ENCODE data around the gene PRRG2.

PRRG2 gene

DNA sequence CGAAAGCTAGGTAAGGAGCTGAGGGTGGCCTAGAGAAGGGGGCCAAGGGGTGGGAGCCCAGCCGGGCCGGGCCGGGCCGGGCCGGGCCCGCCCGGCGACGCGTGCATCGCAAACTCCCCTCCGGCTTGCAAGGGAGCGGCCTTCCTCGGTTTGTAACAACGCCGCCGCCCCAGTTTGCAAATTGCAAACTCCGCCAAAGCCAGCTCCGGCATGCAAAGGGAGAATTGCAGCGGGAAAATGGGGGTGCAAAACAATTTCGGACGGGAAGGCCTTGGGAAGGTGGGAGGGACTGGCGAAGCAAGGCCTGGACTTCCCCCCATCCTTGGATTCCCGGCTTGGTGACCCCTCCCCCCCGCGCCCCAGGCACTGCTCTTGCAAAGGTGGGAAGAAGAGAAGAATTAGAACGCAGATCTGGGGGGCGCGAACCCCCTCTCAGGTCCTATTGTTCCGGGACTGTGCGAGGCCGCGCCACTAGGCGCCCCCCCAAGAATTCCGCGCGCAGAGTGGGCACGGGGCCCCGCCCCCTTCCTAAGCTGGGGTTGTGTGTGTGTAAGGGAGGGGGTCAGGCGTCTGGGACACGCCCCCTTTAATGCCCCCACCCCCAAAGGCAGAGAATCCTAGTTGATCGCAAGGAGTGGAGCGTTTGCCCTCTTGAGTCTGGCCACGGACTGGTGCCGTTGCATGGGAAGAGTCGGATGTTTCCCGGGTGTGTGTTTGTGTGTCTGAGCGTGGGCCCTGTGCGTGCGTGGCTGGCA is 10.8 kb downstream of the PRRG2 start (continued):
- TF ChIP-seq, protein P1, sequence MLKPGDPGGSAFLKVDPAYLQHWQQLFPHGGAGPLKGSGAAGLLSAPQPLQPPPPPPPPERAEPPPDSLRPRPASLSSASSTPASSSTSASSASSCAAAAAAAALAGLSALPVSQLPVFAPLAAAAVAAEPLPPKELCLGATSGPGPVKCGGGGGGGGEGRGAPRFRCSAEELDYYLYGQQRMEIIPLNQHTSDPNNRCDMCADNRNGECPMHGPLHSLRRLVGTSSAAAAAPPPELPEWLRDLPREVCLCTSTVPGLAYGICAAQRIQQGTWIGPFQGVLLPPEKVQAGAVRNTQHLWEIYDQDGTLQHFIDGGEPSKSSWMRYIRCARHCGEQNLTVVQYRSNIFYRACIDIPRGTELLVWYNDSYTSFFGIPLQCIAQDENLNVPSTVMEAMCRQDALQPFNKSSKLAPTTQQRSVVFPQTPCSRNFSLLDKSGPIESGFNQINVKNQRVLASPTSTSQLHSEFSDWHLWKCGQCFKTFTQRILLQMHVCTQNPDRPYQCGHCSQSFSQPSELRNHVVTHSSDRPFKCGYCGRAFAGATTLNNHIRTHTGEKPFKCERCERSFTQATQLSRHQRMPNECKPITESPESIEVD (tag by site-specific recombination; IDR thresholded peaks at IDR 0.05): no peak
- TF ChIP-seq ZNF155 (tag by site-specific recombination; IDR thresholded peaks at IDR 0.05) (no peak), ZNF660 (tag by site-specific recombination; IDR thresholded peaks at IDR 0.05) (no peak), ZNF596 (tag by site-specific recombination; IDR thresholded peaks at IDR 0.05) (peak; percentile 40; the same call in 1 of the 2 replicates), ZNF514 (tag by site-specific recombination; IDR thresholded peaks at IDR 0.05) (no peak), ZNF561 (tag by site-specific recombination; IDR thresholded peaks at IDR 0.05; ENCODE audit: borderline replicate concordance) (no peak), ZNF37A (tag by site-specific recombination; IDR thresholded peaks at IDR 0.05) (no peak), MZF1 (tag by site-specific recombination; IDR thresholded peaks at IDR 0.05; ENCODE audit: borderline replicate concordance) (no peak), KLF8 (tag by site-specific recombination; IDR thresholded peaks at IDR 0.05) (peak; percentile 82), ZNF624 (tag by site-specific recombination; IDR thresholded peaks at IDR 0.05) (no peak), KLF16 (tag by site-specific recombination; IDR thresholded peaks at IDR 0.05) (peak; percentile 74; the same call in 1 of the 2 replicates), ZNF132 (tag by site-specific recombination; IDR thresholded peaks at IDR 0.05; ENCODE audit: borderline replicate concordance) (no peak), SP7 (tag by site-specific recombination; IDR thresholded peaks at IDR 0.05) (no peak), SP2 (tag by site-specific recombination; IDR thresholded peaks at IDR 0.05) (peak; percentile 49), ZBTB17 (tag by site-specific recombination; IDR thresholded peaks at IDR 0.05) (peak; percentile 73), TRIM28 (IDR thresholded peaks at IDR 0.05; ENCODE audit: borderline replicate concordance, low read length) (no peak), GLI2 (tag by site-specific recombination; IDR thresholded peaks at IDR 0.05; ENCODE audit: borderline replicate concordance, low read depth) (no peak), ZNF335 (tag by site-specific recombination; conservative IDR thresholded peaks at IDR 0.05) (peak; percentile 32), BCL11B (tag by site-specific recombination; IDR thresholded peaks at IDR 0.05; ENCODE audit: low read depth) (peak; percentile 8; the same call in 1 of the 2 replicates), ZNF423 (tag by site-specific recombination; IDR thresholded peaks at IDR 0.05) (no peak), GLI4 (tag by site-specific recombination; IDR thresholded peaks at IDR 0.05) (no peak), ZIC2 (tag by site-specific recombination; IDR thresholded peaks at IDR 0.05) (no peak), ZNF114 (tag by site-specific recombination; IDR thresholded peaks at IDR 0.05) (no peak), ZNF274 (IDR thresholded peaks at IDR 0.05; ENCODE audit: low read length) (no peak), ZNF274 (tag by site-specific recombination; IDR thresholded peaks at IDR 0.05; ENCODE audit: borderline replicate concordance) (no peak)
- TF ChIP-seq, protein P2, sequence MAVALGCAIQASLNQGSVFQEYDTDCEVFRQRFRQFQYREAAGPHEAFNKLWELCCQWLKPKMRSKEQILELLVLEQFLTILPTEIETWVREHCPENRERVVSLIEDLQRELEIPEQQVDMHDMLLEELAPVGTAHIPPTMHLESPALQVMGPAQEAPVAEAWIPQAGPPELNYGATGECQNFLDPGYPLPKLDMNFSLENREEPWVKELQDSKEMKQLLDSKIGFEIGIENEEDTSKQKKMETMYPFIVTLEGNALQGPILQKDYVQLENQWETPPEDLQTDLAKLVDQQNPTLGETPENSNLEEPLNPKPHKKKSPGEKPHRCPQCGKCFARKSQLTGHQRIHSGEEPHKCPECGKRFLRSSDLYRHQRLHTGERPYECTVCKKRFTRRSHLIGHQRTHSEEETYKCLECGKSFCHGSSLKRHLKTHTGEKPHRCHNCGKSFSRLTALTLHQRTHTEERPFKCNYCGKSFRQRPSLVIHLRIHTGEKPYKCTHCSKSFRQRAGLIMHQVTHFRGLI (tag by site-specific recombination; IDR thresholded peaks at IDR 0.05): 0 out of 2 replicates have a peak, but pooled peaks have one; percentile 24
- TF ChIP-seq, protein P3, sequence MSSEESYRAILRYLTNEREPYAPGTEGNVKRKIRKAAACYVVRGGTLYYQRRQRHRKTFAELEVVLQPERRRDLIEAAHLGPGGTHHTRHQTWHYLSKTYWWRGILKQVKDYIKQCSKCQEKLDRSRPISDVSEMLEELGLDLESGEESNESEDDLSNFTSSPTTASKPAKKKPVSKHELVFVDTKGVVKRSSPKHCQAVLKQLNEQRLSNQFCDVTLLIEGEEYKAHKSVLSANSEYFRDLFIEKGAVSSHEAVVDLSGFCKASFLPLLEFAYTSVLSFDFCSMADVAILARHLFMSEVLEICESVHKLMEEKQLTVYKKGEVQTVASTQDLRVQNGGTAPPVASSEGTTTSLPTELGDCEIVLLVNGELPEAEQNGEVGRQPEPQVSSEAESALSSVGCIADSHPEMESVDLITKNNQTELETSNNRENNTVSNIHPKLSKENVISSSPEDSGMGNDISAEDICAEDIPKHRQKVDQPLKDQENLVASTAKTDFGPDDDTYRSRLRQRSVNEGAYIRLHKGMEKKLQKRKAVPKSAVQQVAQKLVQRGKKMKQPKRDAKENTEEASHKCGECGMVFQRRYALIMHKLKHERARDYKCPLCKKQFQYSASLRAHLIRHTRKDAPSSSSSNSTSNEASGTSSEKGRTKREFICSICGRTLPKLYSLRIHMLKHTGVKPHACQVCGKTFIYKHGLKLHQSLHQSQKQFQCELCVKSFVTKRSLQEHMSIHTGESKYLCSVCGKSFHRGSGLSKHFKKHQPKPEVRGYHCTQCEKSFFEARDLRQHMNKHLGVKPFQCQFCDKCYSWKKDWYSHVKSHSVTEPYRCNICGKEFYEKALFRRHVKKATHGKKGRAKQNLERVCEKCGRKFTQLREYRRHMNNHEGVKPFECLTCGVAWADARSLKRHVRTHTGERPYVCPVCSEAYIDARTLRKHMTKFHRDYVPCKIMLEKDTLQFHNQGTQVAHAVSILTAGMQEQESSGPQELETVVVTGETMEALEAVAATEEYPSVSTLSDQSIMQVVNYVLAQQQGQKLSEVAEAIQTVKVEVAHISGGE (tag by site-specific recombination; conservative IDR thresholded peaks at IDR 0.05; ENCODE audit: low read depth): peak; percentile 94
- TF ChIP-seq, protein P4, sequence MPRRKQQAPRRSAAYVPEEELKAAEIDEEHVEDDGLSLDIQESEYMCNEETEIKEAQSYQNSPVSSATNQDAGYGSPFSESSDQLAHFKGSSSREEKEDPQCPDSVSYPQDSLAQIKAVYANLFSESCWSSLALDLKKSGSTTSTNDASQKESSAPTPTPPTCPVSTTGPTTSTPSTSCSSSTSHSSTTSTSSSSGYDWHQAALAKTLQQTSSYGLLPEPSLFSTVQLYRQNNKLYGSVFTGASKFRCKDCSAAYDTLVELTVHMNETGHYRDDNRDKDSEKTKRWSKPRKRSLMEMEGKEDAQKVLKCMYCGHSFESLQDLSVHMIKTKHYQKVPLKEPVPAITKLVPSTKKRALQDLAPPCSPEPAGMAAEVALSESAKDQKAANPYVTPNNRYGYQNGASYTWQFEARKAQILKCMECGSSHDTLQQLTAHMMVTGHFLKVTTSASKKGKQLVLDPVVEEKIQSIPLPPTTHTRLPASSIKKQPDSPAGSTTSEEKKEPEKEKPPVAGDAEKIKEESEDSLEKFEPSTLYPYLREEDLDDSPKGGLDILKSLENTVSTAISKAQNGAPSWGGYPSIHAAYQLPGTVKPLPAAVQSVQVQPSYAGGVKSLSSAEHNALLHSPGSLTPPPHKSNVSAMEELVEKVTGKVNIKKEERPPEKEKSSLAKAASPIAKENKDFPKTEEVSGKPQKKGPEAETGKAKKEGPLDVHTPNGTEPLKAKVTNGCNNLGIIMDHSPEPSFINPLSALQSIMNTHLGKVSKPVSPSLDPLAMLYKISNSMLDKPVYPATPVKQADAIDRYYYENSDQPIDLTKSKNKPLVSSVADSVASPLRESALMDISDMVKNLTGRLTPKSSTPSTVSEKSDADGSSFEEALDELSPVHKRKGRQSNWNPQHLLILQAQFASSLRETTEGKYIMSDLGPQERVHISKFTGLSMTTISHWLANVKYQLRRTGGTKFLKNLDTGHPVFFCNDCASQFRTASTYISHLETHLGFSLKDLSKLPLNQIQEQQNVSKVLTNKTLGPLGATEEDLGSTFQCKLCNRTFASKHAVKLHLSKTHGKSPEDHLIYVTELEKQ (tag by site-specific recombination; IDR thresholded peaks at IDR 0.05; ENCODE audit: borderline replicate concordance): no peak

Measured in HEK293 (cell line).